ENCODE measurements around the gene KLHDC8A.

DNA sequence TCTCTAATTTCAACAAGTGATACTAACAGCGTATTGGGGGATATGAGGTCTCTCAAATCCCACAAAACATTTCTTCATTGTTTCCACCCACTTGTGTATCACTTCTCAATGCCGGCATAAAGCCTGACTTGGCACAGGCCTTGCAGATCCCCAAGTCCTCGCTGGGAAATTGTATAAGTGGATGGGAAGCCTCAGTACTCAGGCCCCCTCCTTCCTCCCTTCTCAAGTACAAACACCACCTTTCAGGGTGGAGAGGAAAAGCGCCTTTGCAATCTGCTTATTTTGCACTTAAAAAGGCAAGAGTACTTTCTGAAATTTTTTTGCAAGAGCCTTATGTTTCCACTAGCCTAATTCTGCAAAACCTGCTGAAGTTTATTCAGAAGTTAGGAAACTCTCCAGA is 25.8 kb upstream of the KLHDC8A start:
- TF ChIP-seq GATA2 (IDR thresholded peaks at IDR 0.05; ENCODE audit: low read depth, low read length) (no peak), GATA3 (IDR thresholded peaks at IDR 0.05; ENCODE audit: low read depth, low read length) (no peak)
